GM04504 (cell line): ENCODE data around the gene CDC42EP1.
"Not testable (repeated sequence)": the region's sequence is repeated elsewhere in the genome, so short reads cannot be mapped to it uniquely, and the experiment has no call there.

ENCODE experiments used
- DNase-seq: peaks from one replicate; pipeline ENCODE4 v3.0.0-alpha.2; 2012; ENCODE audit warnings: low read depth

Gene CDC42EP1

GRCh38 chr22:37559901-37560607 lies at the start of gene CDC42EP1:
TSS of gene CDC42EP1 (plus strand) at chr22:37560480. CDS start at chr22:37566350, 5,870 bp downstream.
- DNase-seq, result no peak

GRCh38 chr22:37511395-37512104 lies 48.7 kb upstream of the CDC42EP1 start:
- no peak for DNase-seq

GRCh38 chr22:37514526-37515051 lies 45.7 kb upstream of the CDC42EP1 start:
- DNase-seq, result no peak

- DNase-seq, result no peak
These were observed 44.4 kb upstream of the CDC42EP1 start for GRCh38 chr22:37515901-37516300.

- no peak for DNase-seq
These were observed 43.8 kb upstream of the CDC42EP1 start for GRCh38 chr22:37516456-37516855.

- no peak for DNase-seq
These were observed 42.3 kb upstream of the CDC42EP1 start for GRCh38 chr22:37517826-37518450.

GRCh38 chr22:37518509-37519267 lies 41.6 kb upstream of the CDC42EP1 start:
- DNase-seq, result no peak

GRCh38 chr22:37519268-37520195 lies 40.7 kb upstream of the CDC42EP1 start, which contains the start of gene CARD10:
TSS of gene CARD10 (minus strand) at chr22:37519415. CDS start at chr22:37519200, 215 bp downstream.
- no peak for DNase-seq

GRCh38 chr22:37520776-37521191 lies 39.5 kb upstream of the CDC42EP1 start:
- no peak for DNase-seq

GRCh38 chr22:37521236-37521739 lies 39.0 kb upstream of the CDC42EP1 start:
- DNase-seq, result no peak

GRCh38 chr22:37522482-37522881 lies 37.8 kb upstream of the CDC42EP1 start:
- DNase-seq, result no peak

- no peak for DNase-seq
These were observed 35.1 kb upstream of the CDC42EP1 start for GRCh38 chr22:37525073-37525745.

GRCh38 chr22:37525746-37526350 lies 34.4 kb upstream of the CDC42EP1 start:
- DNase-seq, result no peak

GRCh38 chr22:37526376-37526775 lies 33.9 kb upstream of the CDC42EP1 start:
- DNase-seq, result no peak

- DNase-seq, result not testable (repeated sequence)
These were observed 33.1 kb upstream of the CDC42EP1 start for GRCh38 chr22:37527081-37527752.

- DNase-seq, result not testable (repeated sequence)
These were observed 32.3 kb upstream of the CDC42EP1 start for GRCh38 chr22:37527952-37528351.

- no peak for DNase-seq
These were observed 30.5 kb upstream of the CDC42EP1 start for GRCh38 chr22:37529652-37530345.

- DNase-seq, result no peak
These were observed 26.3 kb upstream of the CDC42EP1 start for GRCh38 chr22:37533995-37534394.
